Right lobe of liver (tissue), 6 donors: ENCODE results near the gene PPP1R3A. TPM values are rescaled to one million over a fixed set of nuclear protein-coding genes. Genes with fewer than 3 reads are reported as not detected.

Experiments used
- ATAC-seq, 4 donors: fragments of 200-7000 bp; cut with Tn5 transposase; one replicate each; pipeline ENCODE4 v1.9.1; 2020; ENCODE audit warnings: mild to moderate bottlenecking in 4 of 4, moderate library complexity in 4 of 4
- DNase-seq, 3 donors: peaks; one replicate each; pipeline ENCODE4 v3.0.0-alpha.2; 2020
- H3K27ac ChIP-seq, 3 donors: fragments of 200-600 bp; one replicate each; pipeline ENCODE4 v1.8.0; 2022
- H3K27me3 ChIP-seq, 2 donors: fragments of 200-600 bp; one replicate each; pipeline ENCODE4 v1.8.0; 2022
- H3K36me3 ChIP-seq, 4 donors: fragments of 200-600 bp; sonication (generic) in 1 of 4; one replicate each; pipeline versions ENCODE4 v1.5.1 to v1.8.0; 2017 to 2022; ENCODE audit warnings: control low read depth in 1 of 4
- H3K4me1 ChIP-seq, 4 donors: fragments of 200-600 bp; sonication (generic) in 1 of 4; one replicate each; pipeline versions ENCODE4 v1.5.1 to v1.8.0; 2017 to 2022; ENCODE audit warnings: control low read depth in 1 of 4
- H3K4me3 ChIP-seq, 3 donors: fragments of 200-600 bp; one replicate each; pipeline ENCODE4 v1.8.0; 2022
- H3K9me3 ChIP-seq, 4 donors: fragments of 200-600 bp; sonication (generic) in 1 of 4; one replicate each; pipeline versions ENCODE4 v1.5.1 to v1.8.0; 2017 to 2022; ENCODE audit warnings: control low read depth in 1 of 4
- CTCF ChIP-seq, 4 donors: fragments of 200-600 bp in 3 of 4; fragments of 450-650 bp in 1 of 4; IDR thresholded peaks; one replicate each; pipeline versions ENCODE4 v1.5.1 to v1.8.0; 2016 to 2022; ENCODE audit warnings: antibody characterized with exemption in 4 of 4, mild to moderate bottlenecking in 2 of 4
- POLR2A ChIP-seq: fragments of 450-650 bp; IDR thresholded peaks from one replicate; pipeline ENCODE4 v1.6.1; 2017; ENCODE audit warnings: antibody characterized with exemption, mild to moderate bottlenecking
- WGBS: methylation state at CpG from one replicate; pipeline ENCODE4 v1.1.6; 2018; ENCODE audit warnings: low coverage, low lambda C conversion rate; ENCODE audit not compliant: insufficient coverage; ENCODE audit errors: missing lambda C conversion rate; 5-methylcytosine and 5-hydroxymethylcytosine counted together
- intact Hi-C, 2 donors: fragments of 100-400 bp; cut with DNase I; formaldehyde crosslinking; loops; one replicate each; pipeline versions ENCODE4 v1.11.2 to v1.14.1; 2022
- total RNA-seq, 6 experiments: library from RNA; depleted of rRNA in 2 of 6; stranded (reverse); fragments of >200 nt in 2 of 6; fragmentation: NEBNext Ultra II Directional in 3 of 6; extraction: Animal tissue kit (Norgen Biotek cat#: 25700) in 3 of 6; gene quantifications; one replicate each; pipeline versions ENCODE4 v1.1.0 to v1.2.4, GENCODE V29; 2016 to 2023
- donor health status: DM: no; HTN: yes; CAD: no.
- donor health status: DM: no; HTN: no; CAD: no.
- donor health status: DM: no; HTN: no; CAD: no.
- donor health status: DM: no; HTN: yes; CAD: no.
- donor health status: DM: no; HTN: yes; CAD: no.

PPP1R3A gene
- total RNA-seq, 6 experiments from 2014 or later: 0.06 TPM; not detected in 5

DNA sequence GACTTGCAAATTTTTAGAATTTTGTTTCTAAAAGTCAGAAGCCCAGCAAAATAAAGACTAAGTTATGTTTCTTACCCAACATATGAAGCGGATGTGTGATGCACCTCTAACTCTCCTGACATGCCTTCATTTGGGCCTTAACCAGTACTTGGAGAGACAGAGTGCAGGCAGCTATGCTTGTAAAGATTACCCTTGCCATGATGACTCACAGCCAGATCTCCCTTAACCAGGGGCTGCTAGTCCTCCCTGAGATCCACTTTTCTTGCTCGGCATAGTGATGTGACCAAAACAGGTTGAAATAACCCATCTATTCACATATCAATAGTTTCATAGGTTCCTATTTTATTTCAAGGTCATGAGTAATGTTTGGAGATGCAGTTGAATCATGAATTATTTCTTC is 43.6 kb downstream of the PPP1R3A start:
- DNase-seq (no peak), ATAC-seq (no peak)
- TF ChIP-seq CTCF (IDR thresholded peaks at IDR 0.05) (no peak), POLR2A (no peak)
- H3K27me3 ChIP-seq: no peaks in the 10 kb centered on the region
- no peaks in the 10 kb centered on the region for H3K36me3 ChIP-seq
- no peak overlapping the region for H3K27ac ChIP-seq
- H3K9me3 ChIP-seq: no peaks in the 10 kb centered on the region
- H3K4me1 ChIP-seq: no peaks in the 10 kb centered on the region
- 54% methylated on average over 2 of the region's 2 CpGs for WGBS
- intact Hi-C loops: no loop called here
- no peak overlapping the region for H3K4me3 ChIP-seq

- TF ChIP-seq POLR2A (no peak), CTCF (IDR thresholded peaks at IDR 0.05) (no peak)
- no peak for DNase-seq
- no peak overlapping the region for H3K27ac ChIP-seq
- ATAC-seq: no peak
- H3K4me1 ChIP-seq: no peaks in the 10 kb centered on the region
- no peaks in the 10 kb centered on the region for H3K36me3 ChIP-seq
- H3K4me3 ChIP-seq: no peak overlapping the region
- intact Hi-C loops: no loop called here
- no peaks in the 10 kb centered on the region for H3K27me3 ChIP-seq
- no peaks in the 10 kb centered on the region for H3K9me3 ChIP-seq
- WGBS: 31% methylated on average over 2 of the region's 2 CpGs
Observed at GRCh38 chr7:113873554-113874151, 45.2 kb downstream of the PPP1R3A start.

DNA sequence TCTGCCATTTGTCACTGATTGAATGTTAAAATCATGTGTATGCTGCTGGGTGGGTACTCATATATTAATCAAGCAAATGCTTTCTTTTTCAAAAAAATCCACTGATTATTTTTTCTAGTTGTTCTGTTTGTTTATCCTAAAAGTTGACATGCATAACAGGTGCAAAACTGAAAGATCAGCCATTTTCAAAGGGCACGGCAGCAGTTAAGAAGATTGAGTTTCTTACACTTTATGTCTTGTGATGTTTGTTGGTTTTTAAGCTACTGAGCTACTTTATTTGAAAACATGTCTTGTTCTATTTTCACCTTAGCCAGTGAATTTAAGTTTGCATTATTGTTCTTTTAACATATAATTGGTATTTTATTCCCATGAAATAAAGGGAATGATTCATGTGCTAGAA is 45.8 kb downstream of the PPP1R3A start:
- H3K36me3 ChIP-seq: no peaks in the 10 kb centered on the region
- WGBS: 70% methylated on average over 1 of the region's 1 CpG
- DNase-seq (no peak), ATAC-seq (no peak)
- H3K4me1 ChIP-seq: no peaks in the 10 kb centered on the region
- no peaks in the 10 kb centered on the region for H3K9me3 ChIP-seq
- no peak overlapping the region for H3K27ac ChIP-seq
- H3K4me3 ChIP-seq: no peak overlapping the region
- intact Hi-C loops: no loop called here
- H3K27me3 ChIP-seq: no peaks in the 10 kb centered on the region
- TF ChIP-seq CTCF (IDR thresholded peaks at IDR 0.05): no peak
- TF ChIP-seq POLR2A: no peak

DNA sequence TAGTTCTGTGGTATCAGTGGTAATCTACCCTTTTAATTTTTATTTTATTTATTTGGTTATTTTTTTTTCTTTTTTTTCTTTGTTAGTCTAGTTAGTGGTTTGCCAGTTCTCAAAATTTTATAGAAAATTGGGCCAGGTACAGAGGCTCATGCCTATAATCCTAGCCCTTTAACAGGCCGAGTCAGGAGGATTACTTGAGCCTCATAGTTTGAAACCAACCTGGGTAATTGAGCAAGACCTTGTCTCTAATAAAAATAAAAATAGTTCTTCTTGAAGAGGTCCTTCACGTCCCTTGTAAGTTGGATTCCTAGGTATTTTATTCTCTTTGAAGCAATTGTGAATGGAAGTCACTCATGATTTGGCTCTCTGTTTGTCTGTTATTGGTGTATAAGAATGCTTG is 51.5 kb downstream of the PPP1R3A start:
- TF ChIP-seq POLR2A: no peak
- no peak for TF ChIP-seq CTCF (IDR thresholded peaks at IDR 0.05)
- Histone ChIP-seq H3K4me3 (no peak overlapping the region), H3K36me3 (no peaks in the 10 kb centered on the region), H3K27ac (no peak overlapping the region), H3K9me3 (no peaks in the 10 kb centered on the region), H3K4me1 (no peaks in the 10 kb centered on the region), H3K27me3 (no peaks in the 10 kb centered on the region)
- intact Hi-C loops: no loop called here
- no peak for ATAC-seq
- DNase-seq: no peak
- 28% methylated on average over 2 of the region's 2 CpGs for WGBS

DNA sequence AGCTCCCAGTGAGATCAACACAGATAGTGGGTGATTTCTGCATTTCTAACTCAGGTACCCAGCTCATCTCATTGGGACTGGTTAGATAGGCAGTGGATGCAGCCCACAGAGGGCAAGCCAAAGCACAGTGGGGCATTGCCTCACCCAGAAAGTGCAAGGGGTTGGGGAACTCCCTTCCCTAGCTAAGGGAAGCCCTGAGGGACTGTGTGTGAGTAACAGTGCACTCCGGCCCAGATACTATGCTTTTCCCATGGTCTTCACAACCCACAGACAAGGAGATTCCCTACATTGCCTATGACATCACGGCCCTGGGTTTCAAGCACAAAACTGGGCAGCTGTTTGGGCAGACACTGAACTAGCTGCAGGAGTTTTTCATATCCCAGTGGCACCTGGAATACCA is 62.8 kb downstream of the PPP1R3A start:
- no peak for ATAC-seq
- DNase-seq: no peak

More for the DNA sequence above, 62.8 kb downstream of the PPP1R3A start:
- intact Hi-C loops: no loop called here
- no peak overlapping the region for H3K27ac ChIP-seq
- H3K4me3 ChIP-seq: no peak overlapping the region
- H3K27me3 ChIP-seq: no peaks in the 10 kb centered on the region
- no peaks in the 10 kb centered on the region for H3K9me3 ChIP-seq
- TF ChIP-seq CTCF (IDR thresholded peaks at IDR 0.05): no peak
- TF ChIP-seq POLR2A: no peak
- H3K4me1 ChIP-seq: no peaks in the 10 kb centered on the region
- no CpG with 5 or more reads among the region's 2 CpGs for WGBS
- no peaks in the 10 kb centered on the region for H3K36me3 ChIP-seq
